ENCODE measurements around the gene CLDND1. TPM values are rescaled to one million over a fixed set of nuclear protein-coding genes. Genes with fewer than 3 reads are reported as not detected.
A peak's percentile ranks its signal among the peaks of the same experiment; 100 is the strongest.

The CLDND1 gene
- total and polyA plus RNA-seq, 2 of the 13 experiments (the other 11 are each of a cell fraction or from before 2014, with no cell fraction given) = 50.8 to 121 TPM

DNA sequence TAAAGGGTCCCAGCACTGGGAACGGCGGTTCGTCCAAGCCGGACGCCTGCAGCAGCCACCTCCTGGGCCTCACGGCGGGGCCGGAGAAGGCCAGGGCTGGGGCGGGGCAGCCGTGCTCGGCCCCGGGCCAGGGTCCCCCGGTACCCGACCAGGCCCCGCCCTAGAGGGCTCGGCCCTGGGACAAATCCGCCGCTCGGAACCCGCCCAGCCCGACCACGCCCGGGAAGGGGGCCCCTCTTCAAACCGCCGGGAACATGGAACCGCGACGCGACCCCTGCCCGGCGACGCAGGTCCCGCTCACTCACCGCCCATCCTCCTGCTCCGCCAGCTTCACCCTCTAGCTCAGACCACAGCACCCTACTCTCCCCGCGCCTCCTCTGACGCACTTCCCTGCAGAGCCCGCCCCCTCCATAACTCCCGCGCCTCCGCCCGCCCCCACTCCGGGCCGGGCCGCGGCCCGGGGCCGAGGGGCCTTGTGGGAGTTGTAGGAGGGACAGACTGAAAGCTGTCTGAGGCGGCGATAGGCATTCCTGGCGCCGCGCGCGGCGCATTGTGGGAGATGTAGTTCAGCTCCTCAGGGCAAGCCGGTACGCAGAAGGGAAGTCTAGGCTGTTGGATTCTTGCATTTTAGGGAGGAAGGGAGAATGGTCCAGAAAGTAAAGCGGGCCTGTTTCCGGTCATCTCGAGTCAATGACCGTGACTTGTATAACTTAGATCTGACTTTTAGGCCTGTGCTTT, at the start of gene CLDND1 (continued):
- TF ChIP-seq ZNF572 (CRISPR knock-in tag; IDR thresholded peaks at IDR 0.05) (no peak), PRPF4 (IDR thresholded peaks at IDR 0.05; ENCODE audit: low read depth, low read length, poor library complexity, severe bottlenecking) (no peak), ZNF382 (CRISPR knock-in tag; IDR thresholded peaks at IDR 0.05; ENCODE audit: borderline replicate concordance) (no peak), ZNF7 (CRISPR knock-in tag; IDR thresholded peaks at IDR 0.05) (no peak), ZNF576 (CRISPR knock-in tag; IDR thresholded peaks at IDR 0.05) (no peak), GATAD2A (CRISPR knock-in tag; IDR thresholded peaks at IDR 0.05) (no peak), ATF7 (IDR thresholded peaks at IDR 0.05) (no peak), ATF7 (CRISPR knock-in tag; IDR thresholded peaks at IDR 0.05) (no peak), CCDC6 (CRISPR knock-in tag; IDR thresholded peaks at IDR 0.05) (peak; percentile 65; the same call in 1 of the 2 replicates), AKAP8 (CRISPR knock-in tag; IDR thresholded peaks at IDR 0.05) (no peak), RNF219 (CRISPR knock-in tag; IDR thresholded peaks at IDR 0.05) (no peak), ELF1 (CRISPR knock-in tag; IDR thresholded peaks at IDR 0.05) (peak; percentile 69), NFRKB (IDR thresholded peaks at IDR 0.05) (no peak), ELK4 (CRISPR knock-in tag; IDR thresholded peaks at IDR 0.05; ENCODE audit: borderline replicate concordance) (no peak)
- TF ChIP-seq, protein P1, sequence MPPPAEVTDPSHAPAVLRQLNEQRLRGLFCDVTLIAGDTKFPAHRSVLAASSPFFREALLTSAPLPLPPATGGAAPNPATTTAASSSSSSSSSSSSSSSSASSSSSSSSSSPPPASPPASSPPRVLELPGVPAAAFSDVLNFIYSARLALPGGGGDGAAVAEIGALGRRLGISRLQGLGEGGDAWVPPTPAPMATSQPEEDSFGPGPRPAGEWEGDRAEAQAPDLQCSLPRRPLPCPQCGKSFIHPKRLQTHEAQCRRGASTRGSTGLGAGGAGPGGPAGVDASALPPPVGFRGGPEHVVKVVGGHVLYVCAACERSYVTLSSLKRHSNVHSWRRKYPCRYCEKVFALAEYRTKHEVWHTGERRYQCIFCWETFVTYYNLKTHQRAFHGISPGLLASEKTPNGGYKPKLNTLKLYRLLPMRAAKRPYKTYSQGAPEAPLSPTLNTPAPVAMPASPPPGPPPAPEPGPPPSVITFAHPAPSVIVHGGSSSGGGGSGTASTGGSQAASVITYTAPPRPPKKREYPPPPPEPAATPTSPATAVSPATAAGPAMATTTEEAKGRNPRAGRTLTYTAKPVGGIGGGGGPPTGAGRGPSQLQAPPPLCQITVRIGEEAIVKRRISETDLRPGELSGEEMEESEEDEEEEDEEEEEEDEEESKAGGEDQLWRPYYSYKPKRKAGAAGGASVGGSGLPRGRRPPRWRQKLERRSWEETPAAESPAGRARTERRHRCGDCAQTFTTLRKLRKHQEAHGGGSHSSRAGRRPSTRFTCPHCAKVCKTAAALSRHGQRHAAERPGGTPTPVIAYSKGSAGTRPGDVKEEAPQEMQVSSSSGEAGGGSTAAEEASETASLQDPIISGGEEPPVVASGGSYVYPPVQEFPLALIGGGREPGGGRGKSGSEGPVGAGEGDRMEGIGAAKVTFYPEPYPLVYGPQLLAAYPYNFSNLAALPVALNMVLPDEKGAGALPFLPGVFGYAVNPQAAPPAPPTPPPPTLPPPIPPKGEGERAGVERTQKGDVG (CRISPR knock-in tag; IDR thresholded peaks at IDR 0.05; ENCODE audit: borderline replicate concordance) = 0 out of 2 replicates have a peak, but pooled peaks have one; percentile 44
- TF ChIP-seq, protein P2, sequence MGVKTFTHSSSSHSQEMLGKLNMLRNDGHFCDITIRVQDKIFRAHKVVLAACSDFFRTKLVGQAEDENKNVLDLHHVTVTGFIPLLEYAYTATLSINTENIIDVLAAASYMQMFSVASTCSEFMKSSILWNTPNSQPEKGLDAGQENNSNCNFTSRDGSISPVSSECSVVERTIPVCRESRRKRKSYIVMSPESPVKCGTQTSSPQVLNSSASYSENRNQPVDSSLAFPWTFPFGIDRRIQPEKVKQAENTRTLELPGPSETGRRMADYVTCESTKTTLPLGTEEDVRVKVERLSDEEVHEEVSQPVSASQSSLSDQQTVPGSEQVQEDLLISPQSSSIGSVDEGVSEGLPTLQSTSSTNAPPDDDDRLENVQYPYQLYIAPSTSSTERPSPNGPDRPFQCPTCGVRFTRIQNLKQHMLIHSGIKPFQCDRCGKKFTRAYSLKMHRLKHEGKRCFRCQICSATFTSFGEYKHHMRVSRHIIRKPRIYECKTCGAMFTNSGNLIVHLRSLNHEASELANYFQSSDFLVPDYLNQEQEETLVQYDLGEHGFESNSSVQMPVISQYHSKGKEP (CRISPR knock-in tag; IDR thresholded peaks at IDR 0.05) = no peak
- TF ChIP-seq, protein P3, sequence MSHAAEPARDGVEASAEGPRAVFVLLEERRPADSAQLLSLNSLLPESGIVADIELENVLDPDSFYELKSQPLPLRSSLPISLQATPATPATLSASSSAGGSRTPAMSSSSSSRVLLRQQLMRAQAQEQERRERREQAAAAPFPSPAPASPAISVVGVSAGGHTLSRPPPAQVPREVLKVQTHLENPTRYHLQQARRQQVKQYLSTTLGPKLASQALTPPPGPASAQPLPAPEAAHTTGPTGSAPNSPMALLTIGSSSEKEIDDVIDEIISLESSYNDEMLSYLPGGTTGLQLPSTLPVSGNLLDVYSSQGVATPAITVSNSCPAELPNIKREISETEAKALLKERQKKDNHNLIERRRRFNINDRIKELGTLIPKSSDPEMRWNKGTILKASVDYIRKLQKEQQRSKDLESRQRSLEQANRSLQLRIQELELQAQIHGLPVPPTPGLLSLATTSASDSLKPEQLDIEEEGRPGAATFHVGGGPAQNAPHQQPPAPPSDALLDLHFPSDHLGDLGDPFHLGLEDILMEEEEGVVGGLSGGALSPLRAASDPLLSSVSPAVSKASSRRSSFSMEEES (CRISPR knock-in tag; IDR thresholded peaks at IDR 0.05) = no peak

Data from HepG2 (cell line).